ENCODE results near the gene WDR62. TPM values are rescaled to one million over a fixed set of nuclear protein-coding genes. Genes with fewer than 3 reads are reported as not detected.
A peak's percentile ranks its signal among the peaks of the same experiment; 100 is the strongest.
"Not testable (repeated sequence)": the region's sequence is repeated elsewhere in the genome, so short reads cannot be mapped to it uniquely, and the experiment has no call there.

Gene WDR62
- total RNA-seq, 2 experiments from 2014 or later, result 44.5 to 60.2 TPM

- H3K27ac ChIP-seq (ENCODE audit: low read depth, low read length, poor library complexity, severe bottlenecking), result no peak within 1 kb of the TSS
- ChIA-PET CTCF (ENCODE audit: unreplicated experiment) (no interaction called here), POLR2A (no interaction called here)
- no peaks in the 10 kb centered on the region for H4K20me1 ChIP-seq (ENCODE audit: insufficient read depth, low read length)
- peak within 1 kb of the TSS; percentile 34; the same call in 1 of the 2 replicates for H3K4me2 ChIP-seq (ENCODE audit: low read length)
- TF ChIP-seq, protein P1, sequence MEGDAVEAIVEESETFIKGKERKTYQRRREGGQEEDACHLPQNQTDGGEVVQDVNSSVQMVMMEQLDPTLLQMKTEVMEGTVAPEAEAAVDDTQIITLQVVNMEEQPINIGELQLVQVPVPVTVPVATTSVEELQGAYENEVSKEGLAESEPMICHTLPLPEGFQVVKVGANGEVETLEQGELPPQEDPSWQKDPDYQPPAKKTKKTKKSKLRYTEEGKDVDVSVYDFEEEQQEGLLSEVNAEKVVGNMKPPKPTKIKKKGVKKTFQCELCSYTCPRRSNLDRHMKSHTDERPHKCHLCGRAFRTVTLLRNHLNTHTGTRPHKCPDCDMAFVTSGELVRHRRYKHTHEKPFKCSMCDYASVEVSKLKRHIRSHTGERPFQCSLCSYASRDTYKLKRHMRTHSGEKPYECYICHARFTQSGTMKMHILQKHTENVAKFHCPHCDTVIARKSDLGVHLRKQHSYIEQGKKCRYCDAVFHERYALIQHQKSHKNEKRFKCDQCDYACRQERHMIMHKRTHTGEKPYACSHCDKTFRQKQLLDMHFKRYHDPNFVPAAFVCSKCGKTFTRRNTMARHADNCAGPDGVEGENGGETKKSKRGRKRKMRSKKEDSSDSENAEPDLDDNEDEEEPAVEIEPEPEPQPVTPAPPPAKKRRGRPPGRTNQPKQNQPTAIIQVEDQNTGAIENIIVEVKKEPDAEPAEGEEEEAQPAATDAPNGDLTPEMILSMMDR (conservative IDR thresholded peaks at IDR 0.05; ENCODE audit: low read length), result no peak
- TF ChIP-seq EZH2phosphoT487 (IDR thresholded peaks at IDR 0.05; ENCODE audit: borderline replicate concordance, low read depth, low read length), result no peak
- H3K9me3 ChIP-seq (ENCODE audit: low read length), result no peaks in the 10 kb centered on the region
- no peaks in the 10 kb centered on the region for H3K79me2 ChIP-seq (ENCODE audit: insufficient read depth, low read depth, low read length)
- no peak within 1 kb of the TSS for H2AFZ ChIP-seq (ENCODE audit: low read length)
- H3K9me2 ChIP-seq (ENCODE audit: insufficient read depth, low read length), result no peaks in the 10 kb centered on the region
- BruUV-seq (replicated peaks), result no TSS peak
- DNase-seq (ENCODE audit: low spot score), result no peak
- 0 out of 2 replicates have a peak, but pooled peaks cover 5% of the 10 kb centered on the region for H3K36me3 ChIP-seq (ENCODE audit: insufficient read depth, low read length)
- no peak within 1 kb of the TSS for H3K4me3 ChIP-seq (ENCODE audit: low read depth, low read length, poor library complexity, severe bottlenecking)
- no peaks in the 10 kb centered on the region for H3K4me1 ChIP-seq (ENCODE audit: insufficient read depth, low read length, poor library complexity, severe bottlenecking)
- intact Hi-C loops (cut with micrococcal nuclease; ENCODE audit: unreplicated experiment), result no loop called here
Observed at GRCh38 chr19:36032251-36033104, 22.2 kb upstream of the WDR62 start, which contains the start of gene CLIP3. Gene CLIP3 (minus strand): TSS chr19:36032873. CDS start chr19:36032357, 516 bp downstream.

DNA sequence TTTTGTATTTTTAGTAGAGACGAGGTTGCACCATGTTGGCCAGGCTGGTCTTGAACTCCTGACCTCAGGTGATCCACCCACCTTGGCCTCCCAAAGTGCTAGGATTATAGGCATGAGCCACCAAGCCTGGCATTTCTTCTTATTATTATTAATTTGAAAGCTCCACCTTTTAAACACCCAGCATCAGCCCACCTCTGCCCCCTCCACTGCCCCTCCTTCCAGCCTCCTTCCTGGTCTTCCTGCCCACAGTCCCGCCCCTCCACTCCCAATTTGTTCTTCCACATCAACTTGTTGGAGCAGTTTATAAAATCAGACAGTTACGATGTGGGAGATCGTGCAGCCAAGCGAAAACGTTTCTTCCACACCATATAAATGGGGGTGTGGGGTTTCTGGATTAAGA, 14.2 kb upstream of the WDR62 start:
- no peak for TF ChIP-seq EZH2phosphoT487 (IDR thresholded peaks at IDR 0.05; ENCODE audit: borderline replicate concordance, low read depth, low read length)
- TF ChIP-seq, protein P1 (conservative IDR thresholded peaks at IDR 0.05; ENCODE audit: low read length), result no peak
- no peak overlapping the region for H3K4me3 ChIP-seq (ENCODE audit: low read depth, low read length, poor library complexity, severe bottlenecking)
- no TSS peak for BruUV-seq (replicated peaks)
- H3K79me2 ChIP-seq (ENCODE audit: insufficient read depth, low read depth, low read length), result no peaks in the 10 kb centered on the region
- H3K9me2 ChIP-seq (ENCODE audit: insufficient read depth, low read length), result no peaks in the 10 kb centered on the region
- intact Hi-C loops (cut with micrococcal nuclease; ENCODE audit: unreplicated experiment), result no loop called here
- CTCF ChIA-PET (ENCODE audit: unreplicated experiment), result no interaction called here
- no peak for DNase-seq (ENCODE audit: low spot score)
- H2AFZ ChIP-seq (ENCODE audit: low read length), result no peak overlapping the region
- H3K4me2 ChIP-seq (ENCODE audit: low read length), result no peak overlapping the region
- H3K4me1 ChIP-seq (ENCODE audit: insufficient read depth, low read length, poor library complexity, severe bottlenecking), result no peaks in the 10 kb centered on the region
- H3K27ac ChIP-seq (ENCODE audit: low read depth, low read length, poor library complexity, severe bottlenecking), result no peak overlapping the region
- POLR2A ChIA-PET, result no interaction called here
- H4K20me1 ChIP-seq (ENCODE audit: insufficient read depth, low read length), result no peaks in the 10 kb centered on the region
- H3K36me3 ChIP-seq (ENCODE audit: insufficient read depth, low read length), result no peaks in the 10 kb centered on the region
- H3K9me3 ChIP-seq (ENCODE audit: low read length), result no peaks in the 10 kb centered on the region

DNA sequence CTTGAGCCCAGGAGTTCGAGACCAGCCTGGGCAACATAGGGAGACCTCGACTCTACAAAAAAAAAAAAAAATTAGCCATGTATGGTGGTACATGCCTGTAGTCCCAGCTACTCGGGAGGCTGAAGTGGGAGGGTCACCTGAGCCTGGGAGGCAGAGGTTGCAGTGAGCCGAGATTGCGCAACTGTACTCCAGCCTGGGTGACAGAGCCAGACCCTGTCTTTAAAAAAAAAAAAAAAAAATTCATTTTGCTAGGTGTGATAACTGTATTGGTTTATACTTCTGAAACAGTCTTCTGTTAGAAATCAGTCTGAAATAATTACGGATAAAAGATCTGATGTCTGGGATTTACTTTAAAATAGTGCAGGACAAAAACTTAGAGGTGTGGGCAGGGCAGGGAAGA, 13.6 kb upstream of the WDR62 start:
- H3K79me2 ChIP-seq (ENCODE audit: insufficient read depth, low read depth, low read length); H3K4me1 ChIP-seq (ENCODE audit: insufficient read depth, low read length, poor library complexity, severe bottlenecking); BruUV-seq (replicated peaks); POLR2A ChIA-PET; H3K4me2 ChIP-seq (ENCODE audit: low read length); H3K9me2 ChIP-seq (ENCODE audit: insufficient read depth, low read length); H3K9me3 ChIP-seq (ENCODE audit: low read length); intact Hi-C loops (cut with micrococcal nuclease; ENCODE audit: unreplicated experiment); H4K20me1 ChIP-seq (ENCODE audit: insufficient read depth, low read length); H3K27ac ChIP-seq (ENCODE audit: low read depth, low read length, poor library complexity, severe bottlenecking); CTCF ChIA-PET (ENCODE audit: unreplicated experiment); H3K36me3 ChIP-seq (ENCODE audit: insufficient read depth, low read length); H3K4me3 ChIP-seq (ENCODE audit: low read depth, low read length, poor library complexity, severe bottlenecking); H2AFZ ChIP-seq (ENCODE audit: low read length); DNase-seq (ENCODE audit: low spot score): not testable (repeated sequence)

Measured in OCI-LY7 (cell line).